NCI-H69 (cell line): ENCODE data around the gene ETV5.
"Not testable (repeated sequence)": the region's sequence is repeated elsewhere in the genome, so short reads cannot be mapped to it uniquely, and the experiment has no call there.

Experiments used
- DNase-seq: peaks from one replicate; lab custom pipeline; 2025; lab: John Stamatoyannopoulos, UW

ETV5 gene

DNA sequence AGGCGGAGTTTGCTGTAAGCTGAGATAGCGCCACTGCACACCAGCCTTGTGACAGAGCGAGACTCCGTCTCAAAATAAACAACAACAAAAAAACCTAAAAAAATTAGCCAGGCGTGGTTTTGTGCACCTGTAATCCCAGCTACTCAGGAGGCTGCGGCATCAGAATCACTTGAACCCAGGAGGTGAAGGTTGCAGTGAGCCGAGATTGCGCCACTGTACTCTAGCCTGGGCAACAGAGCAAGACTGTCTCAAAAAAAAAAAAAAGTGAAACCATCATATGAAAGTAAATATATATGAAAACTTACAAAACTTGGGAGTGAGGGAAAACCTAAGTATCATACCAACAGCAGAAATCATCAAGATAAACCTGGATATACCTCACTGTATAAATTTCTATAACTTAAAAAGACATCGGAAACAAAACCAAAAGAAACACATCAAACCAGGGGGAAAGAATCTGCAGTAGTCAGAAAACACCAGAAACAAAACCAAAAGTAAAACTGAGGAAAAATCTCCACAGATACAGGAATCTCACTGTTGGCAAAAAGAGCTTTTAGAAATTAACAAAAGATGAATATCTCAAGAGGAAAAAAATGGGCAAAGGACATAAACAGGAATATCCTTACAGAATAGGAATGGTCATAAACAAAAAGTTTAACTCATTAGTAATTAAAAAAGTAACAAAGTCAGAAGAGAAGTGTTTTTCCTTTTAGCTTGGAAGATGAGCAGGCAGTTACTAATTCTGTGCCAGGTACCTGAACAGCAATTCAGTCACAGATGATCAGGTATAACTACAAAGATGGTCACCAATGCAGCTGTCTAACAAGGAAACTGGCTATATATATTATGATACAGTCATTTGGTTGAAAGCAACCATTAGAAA, 41.3 kb downstream of the ETV5 start:
- DNase-seq = no peak

DNA sequence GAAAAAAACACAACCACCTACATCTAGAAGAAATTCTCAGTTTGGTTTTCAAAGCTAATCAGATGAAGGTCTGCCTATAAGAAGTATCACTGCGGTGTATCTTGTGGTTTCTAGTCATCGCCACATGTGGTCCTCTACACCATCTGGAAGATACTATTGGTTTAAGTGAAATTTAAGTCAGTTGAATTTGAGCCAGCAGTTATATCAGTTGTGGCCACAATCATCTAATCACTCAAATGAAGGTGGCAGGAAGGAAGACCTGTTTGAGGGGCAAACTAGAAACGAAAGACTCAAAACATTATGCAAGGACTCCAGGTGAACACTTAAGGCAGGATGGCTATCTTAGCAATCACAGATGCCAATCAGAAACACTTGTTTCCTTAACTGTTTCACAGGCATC, 48.7 kb downstream of the ETV5 start:
- DNase-seq = no peak

DNA sequence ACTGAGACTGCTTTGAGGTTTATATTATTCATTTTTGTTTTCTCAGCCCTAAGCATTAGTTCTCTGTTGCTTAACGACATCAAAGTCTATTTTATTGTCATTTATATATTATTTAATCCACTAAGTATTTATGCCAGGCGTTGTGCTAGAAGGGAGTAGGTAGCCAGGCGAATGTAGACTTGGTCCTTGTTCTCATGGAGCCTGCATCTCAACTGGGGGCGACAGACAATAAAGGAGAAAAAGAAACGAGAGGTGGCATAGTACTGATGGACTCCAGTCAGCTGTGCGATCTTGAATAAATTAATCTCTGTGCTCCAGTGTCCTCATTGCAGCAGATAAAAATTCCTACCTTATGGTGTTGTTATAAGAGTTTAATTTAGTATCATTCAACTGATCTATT, 49.7 kb downstream of the ETV5 start:
- DNase-seq = no peak

DNA sequence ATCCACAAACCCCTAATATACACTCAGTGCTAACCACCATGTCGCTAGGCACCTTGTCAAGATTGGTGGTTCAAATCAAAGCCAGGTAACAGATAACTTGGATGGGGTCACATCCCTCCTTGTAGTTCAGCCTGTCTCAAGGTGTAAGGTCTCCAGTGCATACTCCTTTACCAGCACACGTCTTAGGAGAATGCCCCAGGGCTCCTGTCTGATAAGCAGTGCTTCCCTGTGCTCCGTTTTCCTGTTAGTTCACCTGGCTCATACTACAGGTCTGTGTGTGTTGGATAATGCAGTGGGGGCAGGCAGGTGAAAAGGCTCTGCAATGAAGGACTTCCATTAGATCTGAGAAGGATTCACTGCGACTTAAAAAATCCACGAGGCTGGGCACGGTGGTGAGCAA, 50.7 kb downstream of the ETV5 start:
- no peak for DNase-seq

DNA sequence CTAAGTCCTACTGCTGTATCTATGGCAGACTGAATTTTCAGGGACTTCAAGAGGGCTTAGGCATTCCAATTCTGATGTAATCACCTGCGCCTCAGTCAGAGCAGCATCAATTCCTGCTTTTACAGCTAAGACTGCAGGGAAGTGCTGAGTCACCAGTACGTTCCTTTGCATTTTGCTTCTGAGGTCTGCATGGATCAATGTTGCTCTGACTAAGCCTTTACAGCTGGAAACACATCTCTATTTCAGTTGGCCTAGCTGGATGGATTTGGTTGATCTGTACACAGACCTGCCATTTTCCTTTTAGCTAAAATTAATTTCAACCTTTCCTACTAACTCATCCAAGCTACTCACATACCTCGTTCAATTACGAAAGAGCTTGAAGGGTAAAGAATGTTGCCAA, 51.3 kb downstream of the ETV5 start:
- DNase-seq = no peak

DNA sequence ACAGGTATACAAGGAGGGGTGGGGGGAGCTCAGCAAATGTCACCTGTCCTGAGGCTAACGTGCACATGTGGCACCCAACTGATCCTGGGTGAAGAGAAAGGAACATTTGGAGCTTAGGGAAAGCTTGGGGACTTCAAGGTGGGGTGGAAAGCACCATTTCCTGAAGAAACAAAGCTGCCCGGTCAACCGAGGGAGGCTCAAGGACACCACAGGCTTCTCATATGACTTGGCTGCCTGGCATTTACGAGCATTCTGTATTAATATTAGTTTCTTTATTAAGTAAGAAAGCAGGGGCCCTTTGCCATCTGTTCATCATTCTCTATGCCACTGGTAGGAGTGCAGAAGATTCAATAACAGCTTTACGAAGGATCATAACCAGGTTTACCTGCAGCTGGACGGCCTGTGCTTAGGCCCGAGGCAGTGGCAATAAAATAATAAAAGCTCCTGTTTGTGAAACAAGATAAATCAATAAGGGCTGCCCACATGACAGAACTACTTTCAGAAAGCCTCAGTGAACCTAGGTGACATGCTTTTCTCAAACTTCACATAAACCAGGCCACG, 54.0 kb downstream of the ETV5 start:
- DNase-seq = no peak

DNA sequence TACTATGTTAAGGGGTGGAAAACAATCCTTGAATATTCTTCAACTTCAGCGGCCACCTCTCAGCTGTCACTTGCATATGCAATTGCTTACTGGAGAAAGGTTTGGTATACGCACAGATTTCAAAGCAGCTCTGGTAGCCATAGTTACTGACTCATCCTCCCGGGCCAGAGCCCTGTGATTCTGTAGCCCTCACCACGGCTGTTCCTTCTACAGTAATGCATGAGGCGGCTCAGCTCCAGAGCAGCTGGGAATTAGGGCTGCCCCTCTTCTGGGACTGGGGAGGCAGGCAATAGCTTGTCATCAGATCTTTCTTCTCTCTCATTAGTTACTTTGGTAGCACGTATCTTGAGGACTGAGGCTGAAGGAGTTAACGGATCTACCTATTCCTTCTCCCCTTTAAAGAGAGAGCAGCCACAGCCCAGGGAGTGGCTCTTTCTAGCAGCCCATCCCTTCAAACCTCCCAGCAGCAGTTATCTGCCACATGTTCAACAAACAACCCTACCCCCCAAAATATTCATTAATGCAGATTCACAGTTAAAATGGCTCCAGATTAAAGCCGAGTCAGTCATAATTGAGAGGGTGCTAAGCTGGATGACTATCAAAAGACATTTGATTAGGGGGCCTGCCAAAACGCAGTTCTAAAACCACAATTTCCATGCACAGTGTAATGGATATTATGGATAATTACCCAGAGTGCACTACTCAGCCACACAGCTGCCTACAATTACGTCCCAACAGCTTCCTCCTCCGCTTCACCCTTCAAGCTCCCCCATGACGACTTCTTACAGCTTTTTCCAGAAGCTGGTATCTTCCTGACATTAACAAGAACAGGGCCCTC, 54.7 kb downstream of the ETV5 start:
- DNase-seq = no peak

DNA sequence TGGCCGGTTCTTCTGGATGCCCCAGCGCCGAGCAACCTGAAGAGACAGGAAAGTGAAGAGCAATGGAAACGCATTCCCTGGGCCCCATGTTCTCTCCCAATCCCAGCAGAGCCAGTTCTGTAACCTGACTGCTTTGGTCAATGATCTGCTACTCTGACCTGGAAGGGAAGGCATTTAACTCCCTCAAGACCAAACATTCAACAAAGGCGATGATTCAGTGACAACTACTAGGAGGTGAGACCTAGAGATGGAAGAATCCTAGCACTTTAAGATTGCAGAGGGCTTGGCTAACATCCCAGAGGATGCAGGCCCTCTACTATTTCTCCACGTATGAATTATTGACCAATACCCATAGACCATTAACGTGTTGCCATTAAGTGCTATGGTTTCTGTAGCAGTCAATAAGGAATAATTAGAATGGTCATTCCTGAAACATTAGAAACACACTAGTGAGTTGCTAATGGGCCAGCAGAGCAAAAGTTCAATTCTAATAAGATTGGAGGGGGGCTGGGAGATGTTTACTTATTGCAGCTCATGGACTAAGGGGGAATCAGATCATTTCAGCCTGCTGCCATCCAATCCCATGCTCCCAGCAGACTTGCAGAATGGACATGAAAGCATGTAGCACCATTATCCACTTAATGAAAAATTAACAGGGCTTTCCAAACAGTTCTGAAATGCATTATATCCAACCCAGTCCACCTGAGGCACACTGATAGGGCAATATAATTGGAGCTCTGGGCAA, 56.6 kb downstream of the ETV5 start:
- DNase-seq = no peak

DNA sequence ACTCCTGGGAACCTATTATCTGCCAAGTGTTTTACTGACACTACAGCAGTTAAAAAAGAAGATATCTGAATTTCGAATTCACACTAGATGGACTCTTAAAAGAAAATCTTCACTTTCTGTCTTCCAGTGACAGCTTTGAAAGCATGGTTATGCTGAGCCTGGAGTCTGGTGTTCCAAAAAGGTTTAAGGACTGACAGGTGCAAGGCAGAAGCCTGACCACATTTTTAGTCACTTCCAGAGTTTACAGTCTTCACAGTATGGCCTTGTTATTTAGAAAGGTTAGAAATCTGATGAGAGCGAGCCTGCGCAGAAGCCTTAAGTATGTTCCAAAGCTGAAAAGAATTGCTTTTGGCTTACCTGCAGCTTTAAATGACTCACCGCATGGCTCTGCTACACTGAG, 59.9 kb downstream of the ETV5 start:
- no peak for DNase-seq

DNA sequence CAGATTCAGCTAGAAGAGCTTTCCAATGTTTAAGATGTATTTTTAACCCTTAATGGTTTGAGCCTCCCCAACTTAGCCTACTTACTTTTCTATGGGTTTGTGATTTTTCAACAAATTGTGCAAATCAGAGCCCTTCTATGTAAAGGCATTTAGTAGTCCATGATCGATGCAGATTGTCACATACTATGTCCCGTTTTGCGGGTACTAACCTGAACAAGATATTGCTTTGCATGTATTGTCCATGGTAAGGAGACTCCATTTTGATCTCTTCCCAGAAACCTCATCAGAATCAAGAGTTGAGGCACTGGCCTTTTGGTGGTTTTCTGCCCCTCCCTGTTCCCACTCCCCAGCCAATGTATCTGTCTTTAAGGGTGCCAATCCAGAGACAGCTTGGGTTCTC, 60.8 kb downstream of the ETV5 start:
- DNase-seq = no peak

DNA sequence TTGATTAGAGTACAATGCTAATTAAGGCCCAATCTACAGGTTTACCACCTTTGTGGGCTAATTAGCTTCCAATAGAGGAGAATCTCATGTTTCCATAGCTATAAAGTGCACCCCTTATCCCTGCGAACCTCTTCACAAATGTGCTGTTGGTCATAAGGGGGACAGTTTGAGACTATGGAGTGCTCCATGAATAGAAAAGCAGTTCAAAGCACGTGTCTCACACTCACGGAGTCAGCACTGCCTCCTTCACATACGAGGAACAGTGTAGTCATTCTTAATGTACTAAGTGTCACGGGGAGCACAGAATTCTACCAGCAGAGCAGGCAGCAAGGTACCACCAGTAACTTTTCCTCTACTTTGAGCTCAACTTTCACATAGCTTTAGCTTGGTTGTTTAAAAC, 62.1 kb downstream of the ETV5 start:
- no peak for DNase-seq

DNA sequence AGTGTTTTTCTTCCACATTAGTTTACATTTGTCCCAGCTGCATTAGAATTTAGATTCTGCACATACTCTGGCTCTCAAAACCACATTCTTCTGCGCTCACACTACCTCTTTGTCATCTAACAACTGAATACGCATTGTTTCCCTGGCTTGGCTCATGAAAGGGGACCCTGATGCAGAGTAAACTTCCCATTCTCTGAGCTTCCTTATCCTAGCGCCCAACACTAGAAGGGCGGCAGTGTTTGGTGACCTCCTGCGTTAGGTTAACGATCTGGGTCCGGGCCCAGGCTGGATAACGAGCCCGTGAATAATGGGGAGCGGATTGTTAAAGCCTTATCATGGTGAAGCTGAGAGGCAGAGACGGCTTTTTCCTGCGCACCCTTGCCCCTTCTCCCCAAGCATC, 63.9 kb downstream of the ETV5 start:
- no peak for DNase-seq

DNA sequence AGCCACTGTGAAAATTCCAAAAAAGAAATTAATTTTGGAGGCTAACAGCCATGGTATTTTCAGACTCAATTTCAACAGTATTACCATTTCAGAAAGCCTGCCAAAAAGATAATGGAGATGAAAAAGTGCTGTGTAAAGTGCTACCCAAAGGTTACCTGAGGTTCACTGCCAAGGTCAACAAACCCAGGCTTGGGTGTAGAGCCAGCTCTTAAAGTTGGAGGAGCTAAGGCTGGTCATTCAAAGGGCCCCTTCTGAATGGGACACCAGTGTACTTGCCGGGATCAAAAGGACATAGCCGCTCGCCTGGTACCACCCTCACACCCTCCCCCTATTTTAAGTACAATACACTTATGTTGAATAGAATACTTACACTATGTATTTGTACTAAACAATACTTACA, 64.5 kb downstream of the ETV5 start:
- no peak for DNase-seq

DNA sequence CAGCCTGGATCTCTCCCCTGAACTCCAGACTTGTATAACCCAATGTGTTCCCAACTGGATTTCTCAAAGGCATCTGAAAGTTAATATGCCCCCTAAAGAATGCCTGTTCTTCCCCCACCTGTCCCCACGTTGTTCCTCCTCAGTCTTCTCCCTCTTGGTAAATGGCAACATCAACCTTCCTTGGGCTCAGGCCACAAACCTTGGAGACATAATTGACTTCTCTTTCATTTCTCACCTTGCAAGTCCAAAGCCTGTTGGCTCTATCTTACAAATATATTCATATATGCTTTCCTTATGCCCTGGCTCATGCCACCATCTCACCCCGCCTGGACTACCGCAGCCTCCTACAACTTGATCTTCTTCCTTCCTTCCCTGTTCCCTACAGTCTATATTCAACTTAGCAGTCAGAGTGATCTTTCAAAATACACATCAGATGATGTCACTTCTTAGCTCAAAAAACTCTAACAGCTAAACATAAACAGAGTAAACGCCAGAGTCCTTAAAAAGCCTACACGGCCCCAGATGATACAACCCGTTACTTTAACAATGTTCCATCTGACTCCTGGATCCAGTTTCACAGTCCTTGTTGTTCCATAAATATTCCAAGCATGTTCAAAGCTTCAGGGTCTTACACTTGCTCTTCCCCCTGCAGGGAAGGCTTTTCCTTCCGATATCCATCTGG, 66.2 kb downstream of the ETV5 start:
- DNase-seq = no peak

DNA sequence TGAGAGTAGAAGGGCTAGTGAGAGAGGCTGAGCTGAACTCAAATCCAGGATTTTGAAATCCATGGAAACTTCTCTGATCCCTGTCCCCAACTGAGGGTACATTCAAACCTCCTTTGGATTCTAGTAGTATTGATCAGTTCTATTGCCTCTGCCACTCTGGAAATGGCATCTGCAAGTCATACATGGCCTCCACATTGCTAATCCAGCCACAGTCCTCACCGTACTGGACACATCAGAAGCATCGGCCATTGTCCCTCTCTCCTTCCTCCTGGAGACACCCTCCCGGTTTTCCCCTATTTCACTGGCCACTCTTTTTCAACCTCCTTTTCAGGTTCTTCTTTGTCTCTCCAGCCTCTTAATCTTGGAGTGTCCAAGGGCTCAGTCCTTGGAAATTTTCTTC, 66.9 kb downstream of the ETV5 start:
- no peak for DNase-seq

DNA sequence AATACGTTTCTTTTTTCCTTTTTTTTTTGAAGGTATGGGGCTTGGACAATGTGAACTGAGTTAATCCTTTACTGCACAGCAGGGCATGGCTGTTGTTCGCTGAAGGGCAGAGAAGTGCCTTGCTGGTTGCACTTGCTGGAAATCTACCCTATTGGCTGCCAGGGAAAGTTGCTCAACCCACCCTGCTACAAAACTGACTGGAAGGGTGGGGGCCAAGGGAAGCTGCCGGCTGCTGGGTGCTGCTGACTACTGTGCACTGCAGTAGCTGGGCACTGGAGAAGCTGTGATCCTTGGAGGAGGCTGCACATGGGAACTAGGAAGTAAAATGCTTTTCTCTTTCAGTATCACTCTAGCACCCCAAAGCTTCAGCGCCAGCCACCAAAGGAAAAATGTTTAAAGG, 70.5 kb downstream of the ETV5 start:
- DNase-seq = no peak

DNA sequence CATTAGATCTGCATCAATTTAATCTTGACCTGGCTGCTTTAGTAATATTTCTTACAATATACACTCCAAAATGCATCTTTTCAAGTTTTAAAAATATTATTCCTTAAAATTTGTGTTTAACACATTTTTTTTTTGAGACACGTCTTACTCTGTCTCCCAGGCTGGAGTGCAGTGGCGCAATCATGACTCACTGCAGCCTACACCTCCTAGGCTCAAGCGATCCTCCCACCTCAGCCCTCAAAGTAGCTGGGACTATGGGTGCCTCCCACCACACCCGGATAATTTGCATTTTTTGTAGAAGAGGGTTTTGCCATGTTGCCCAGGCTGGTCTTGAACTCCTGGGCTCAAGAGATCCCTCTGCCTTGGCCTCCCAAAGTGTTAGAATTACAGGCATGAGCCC, 73.6 kb downstream of the ETV5 start:
- DNase-seq = no peak

DNA sequence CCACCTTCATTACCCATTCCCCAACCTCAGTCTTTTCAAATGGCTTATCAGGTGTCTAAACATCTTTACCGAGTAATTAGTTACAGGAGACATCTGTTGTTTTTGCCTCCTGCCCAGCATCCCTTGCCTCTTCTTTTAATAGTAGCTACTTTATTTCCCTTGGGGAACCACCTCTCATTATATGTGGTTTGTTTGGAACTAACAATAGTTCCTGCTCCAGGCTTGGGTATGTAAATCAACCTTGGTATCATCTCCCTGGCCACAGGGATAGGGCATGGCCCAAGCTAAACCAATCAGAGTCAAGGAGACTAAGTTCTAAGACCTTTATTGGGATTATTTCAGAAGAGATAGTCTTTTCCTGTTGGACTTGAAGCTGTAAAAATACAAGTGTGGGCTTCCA, 76.6 kb downstream of the ETV5 start:
- DNase-seq = peak; percentile 15

DNA sequence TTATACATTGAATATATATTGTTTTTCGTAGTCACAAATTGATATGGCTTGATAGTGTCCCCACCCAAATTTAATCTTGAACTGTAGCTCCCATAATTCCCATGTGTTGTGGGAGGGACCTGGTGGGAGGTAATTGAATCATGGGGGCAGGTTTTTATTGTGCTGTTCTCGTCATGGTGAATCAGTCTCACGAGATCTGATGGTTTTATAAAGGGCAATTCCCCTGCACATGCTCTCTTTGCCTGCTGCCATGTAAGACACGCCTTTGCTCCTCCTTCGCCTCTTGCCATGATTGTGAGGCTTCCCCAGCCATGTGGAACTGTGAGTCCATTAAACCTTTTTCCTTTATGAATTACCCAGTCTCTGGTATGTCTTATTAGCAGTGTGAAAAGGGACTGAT, 82.9 kb downstream of the ETV5 start:
- not testable (repeated sequence) for DNase-seq

DNA sequence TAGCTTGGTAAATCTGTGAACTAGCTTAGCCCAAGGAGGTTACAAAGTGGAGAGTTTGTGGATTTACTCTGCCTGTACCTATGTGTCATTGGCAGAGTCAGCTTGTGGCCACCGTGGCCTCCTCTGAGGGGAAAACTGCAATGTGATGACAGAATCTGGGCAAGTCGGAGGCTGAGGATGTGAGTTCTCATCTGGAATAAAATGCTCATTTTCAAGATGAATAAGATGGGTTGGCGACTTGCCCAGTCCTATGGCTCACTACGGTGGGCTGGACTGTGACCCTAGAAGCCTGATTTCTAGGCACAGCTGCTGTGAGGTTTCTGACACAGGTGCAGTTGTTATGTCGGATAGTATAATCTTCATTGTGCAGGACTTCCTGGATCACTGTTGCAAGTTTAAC, 83.7 kb downstream of the ETV5 start:
- no peak for DNase-seq

DNA sequence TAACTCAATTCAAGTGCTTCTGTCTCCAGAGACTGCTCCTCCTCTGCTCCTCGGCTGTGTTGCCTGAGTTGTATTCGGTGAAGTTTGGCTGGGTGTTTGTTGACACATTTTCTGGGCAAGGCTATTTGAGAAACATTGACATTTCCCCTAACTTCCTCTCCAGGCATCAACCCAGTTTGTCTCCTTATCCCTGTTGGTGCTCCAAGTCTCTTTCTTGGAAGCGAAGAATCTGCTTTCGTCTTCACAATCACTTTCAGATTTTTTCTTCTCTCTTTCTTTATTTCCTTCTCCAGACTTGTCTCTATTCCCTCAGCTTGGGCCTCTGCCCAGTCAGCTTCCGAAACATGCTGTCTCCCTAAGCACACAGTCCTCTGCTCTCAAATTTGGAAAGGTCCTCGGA, 84.7 kb downstream of the ETV5 start:
- no peak for DNase-seq

DNA sequence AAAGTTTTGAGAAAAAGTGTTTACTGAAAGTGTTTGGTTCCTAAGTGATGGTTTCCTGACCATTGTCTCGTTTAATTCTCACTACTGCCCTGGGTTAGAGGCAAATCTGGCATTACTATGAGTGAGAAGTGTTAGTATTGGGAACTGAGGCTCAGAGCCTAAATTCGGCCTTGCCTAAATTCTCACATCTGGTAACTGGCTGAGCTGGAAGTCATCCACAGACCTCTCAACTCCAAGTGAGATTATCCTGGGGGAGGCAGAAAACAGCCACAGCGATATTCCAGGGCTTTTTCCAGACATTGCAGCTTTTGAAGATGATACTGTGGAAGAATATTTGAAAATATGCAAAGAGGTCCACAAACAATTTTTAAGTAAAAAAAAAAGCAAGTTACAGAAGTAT, 86.0 kb downstream of the ETV5 start:
- DNase-seq = no peak
